ENCODE measurements around the gene DCST1.

The DCST1 gene

DNA sequence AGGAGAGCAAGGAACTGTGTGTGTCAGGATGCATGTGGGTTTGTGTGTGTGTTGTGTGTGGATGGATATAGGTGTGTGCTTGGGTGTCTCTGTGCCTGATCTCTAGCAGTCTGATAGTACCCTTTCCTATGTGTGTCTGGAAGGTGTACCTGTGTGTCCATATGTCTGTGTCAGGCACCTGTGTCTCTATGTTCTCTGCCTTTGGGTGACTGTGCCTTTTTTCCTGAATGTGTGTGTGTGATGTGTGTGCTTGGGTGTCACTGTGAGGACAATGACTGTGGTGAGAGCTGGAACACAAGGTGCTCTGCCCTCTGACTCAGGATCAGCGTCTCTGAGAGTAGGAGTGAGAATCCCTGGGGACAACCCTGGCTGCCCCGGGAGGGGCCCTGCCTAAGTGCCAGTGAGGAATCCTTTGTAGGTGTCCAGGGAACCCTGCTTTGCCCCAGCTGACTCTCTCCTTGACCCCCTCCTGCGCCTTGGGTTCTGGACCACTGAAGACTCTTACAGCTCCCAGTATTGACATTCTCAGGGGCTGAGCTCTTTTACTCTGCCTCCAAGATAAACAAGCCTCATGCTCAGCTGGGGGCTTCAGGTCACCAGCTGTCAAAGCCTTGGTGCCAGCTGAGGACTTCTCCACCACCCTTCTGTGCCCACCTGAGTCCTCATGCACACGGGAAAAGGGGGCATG lies 44.3 kb downstream of the DCST1 start:
- DNase-seq: peak; percentile 39

DNA sequence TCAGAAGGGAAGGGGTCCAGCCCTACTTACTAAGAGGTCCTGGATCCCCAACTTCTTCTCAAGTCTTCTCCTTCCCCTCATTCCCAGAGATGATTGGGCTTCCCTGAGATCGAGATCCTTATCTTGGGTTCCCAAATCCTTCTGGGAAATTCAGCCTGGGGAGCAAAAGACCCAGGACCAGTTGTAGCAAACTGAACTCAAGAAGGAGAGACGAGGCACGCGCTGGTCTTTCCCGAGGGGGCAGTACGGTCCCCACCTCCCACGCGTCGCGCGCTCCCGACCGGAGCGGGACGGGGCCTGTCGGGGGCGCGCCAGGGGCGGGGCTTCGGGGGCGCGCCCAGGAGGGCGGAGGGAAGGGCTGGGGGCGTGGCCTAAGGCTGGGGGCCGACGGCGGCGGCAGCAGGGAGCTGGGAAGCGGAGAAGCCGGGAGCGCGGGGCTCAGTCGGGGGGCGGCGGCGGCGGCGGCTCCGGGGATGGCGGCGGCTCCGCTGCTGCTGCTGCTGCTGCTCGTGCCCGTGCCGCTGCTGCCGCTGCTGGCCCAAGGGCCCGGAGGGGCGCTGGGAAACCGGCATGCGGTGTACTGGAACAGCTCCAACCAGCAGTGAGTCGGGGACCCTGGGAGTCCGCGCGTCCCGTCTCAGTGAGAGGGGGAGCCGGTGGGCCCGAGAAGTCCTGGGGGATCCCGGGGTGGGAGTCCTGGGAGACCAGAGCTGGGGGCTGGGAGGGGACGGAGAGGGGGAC lies 45.0 kb downstream of the DCST1 start, which contains the start of gene EFNA3:
Gene EFNA3 (plus strand): TSS at position 369 of the 741 bp plus-strand sequence. CDS start 105 bp downstream, at position 474.
- DNase-seq: peak; percentile 93

DNA sequence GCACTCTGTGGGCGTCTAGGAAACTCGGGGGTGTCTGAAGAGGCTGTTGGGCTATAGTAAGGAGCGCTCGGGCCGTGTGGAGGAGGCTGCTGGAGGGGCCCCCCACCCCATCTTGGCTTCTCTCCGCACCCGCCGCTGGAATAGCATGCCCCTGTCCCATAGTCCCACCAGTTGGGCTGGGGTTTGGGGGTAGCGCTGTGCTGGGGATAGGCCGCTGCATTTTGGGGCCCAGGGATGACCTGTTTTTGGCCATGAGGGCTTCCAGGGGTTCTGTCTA lies 45.5 kb downstream of the DCST1 start:
- DNase-seq: no peak

DNA sequence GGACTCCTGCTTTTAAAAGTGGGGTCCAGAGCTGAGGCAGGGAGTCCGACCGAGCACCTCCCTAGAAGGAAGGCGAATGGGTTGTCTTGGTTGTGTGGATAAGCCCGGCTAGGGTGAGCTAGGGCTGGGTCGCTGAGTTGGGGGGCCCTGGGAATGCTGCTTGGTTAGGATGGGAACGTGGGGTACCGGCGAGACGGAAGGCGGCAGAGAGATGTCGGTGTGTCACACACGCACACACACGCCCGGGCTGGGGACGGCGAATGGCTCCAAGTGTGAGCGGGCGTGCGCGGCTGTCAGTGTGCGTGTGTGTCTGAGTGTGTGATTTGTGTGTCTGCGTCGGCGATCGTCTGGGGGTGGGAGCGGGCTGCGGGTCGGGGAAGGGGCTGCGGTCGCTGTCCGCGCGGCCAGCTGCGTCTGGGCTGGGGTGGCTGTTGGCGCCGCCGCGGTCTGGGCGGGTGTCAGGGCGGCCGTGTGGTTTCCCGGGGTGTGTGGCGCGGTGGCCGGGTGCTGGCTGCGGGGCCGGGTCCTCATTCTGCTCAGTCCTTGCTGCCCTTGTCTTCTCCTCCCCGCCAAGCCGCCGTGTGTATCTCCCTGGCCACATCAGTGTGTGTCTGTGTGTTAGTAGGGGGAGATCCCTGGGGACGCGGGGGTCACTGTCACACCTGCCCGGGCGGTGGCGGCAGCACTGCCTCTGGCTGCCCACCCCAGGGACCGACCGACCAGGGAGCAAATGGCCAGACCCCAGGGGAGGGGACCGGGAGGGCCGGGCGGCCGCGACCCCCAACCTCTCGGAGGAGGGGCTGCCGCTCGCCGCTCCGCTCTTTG lies 46.1 kb downstream of the DCST1 start:
- DNase-seq: peak; percentile 54

DNA sequence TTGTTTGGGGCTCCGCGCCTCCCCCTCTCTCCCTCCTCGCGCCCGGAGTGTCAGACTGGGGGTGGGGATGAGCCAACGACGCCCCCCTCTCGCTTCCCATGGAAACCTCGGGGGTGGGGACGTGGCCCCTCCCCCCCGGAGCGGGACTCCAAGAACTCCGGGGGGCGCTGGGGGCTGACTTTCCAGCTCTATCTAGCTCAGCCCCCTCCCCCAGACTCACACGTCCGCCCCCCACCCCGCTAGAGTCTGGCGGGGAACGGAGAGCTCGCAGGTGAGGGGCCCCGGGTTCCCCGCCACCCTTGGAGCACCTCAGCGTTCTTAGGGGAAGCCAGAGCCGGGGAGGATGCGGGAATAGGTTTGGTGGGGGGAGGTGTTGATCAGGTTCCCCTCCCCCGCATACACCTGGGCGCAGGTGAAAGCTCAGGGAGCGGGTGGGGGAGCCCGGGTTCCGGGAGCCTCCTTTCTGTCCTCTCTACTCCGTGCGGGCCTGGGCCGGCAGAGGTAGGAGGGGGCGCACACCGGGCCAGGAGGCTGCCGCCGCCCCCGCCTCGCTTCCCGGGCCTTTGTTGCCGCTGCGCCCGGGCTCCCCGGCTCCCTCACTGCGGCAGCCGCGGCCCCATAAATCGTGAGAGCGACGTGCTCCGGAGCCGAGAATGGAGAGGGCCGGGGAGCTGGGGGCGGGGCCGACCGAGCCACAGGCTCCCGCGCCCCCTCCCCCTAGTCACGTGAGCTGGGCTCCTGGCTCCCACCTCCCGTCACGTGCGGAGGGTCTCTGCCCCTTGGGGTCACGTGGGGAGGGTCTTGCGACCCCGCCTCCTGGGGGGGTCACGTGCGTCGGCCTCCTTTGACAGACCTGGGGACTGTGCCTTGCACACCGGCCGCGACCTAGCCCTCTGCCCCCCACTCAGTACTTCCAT lies 46.9 kb downstream of the DCST1 start:
- DNase-seq: peak; percentile 98

DNA sequence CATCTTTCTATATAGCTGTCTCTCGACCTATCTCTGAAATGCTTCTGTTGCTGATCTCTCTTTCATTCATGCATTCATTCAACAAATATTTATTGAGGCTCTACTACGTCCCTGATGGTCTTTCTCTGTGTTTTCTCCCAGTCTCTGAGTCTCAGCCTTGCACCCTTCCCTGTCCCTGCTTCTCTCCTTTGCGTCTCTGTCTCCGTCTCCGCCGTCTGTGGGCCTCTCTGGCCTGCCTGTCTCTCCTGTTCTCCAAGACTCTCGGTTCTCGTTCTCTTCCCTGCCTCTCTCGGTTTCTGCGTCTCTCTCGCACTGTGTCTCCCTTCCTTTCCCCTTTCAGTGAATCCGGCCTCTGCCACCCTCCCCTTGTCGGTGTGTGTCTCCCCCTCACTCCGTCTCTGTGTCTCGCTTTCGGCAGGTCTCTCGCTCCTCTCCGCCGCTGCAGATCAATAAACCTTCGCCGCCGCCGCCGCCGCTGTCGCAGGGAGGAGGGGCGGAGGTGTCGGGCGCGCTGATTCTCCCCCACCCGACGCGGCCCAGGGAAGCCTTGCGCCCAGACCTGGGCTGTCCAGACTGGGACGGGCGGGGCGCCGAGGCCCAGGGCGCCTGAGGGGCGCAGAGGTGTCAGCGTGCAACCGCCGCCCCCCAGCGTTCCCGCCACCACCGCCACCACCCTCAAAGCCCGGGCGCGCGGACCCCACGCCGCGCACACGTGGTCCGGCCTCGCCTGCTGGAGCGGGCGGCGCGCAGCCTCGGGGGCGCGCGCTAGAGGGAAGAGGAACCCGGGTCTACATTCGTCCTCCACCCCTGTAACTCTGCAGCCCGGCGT lies 48.1 kb downstream of the DCST1 start:
- no peak for DNase-seq

DNA sequence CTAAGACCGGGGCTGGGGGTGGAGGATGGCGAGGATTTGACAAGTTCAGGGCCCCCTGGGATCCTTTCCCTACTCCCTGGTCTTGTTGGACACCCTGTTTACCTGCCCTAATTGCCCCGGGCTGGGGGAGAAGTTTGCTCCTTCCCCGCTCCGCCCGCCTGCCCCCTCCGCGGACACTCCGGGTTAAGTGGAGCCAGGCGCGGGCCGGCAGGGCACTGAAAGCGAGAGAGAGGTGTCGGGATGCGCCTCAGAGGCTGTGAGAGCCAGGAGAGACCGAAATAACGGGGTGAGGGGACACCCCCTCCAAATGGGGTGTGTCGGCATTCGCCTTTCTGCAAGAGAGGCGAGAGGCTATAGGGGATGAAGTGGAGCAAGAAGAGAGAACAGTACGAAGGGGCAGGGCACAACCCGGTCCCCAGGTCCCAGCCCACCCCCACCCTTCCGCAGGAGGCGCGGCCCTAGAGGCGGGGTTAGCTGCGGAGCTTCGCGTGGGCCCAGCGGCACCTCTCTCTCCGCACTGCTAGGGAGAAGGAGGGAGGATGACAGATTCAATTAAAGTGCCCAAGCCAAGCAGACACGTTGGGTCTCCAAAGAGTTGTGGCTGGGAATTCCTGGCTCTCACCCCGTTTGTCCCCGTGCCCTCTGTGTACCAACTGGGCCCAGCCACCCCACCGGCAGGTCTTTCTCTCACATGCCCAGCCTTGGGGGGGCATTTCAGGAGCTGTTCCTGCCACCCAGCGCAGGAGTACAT lies 48.9 kb downstream of the DCST1 start:
- DNase-seq: no peak

DNA sequence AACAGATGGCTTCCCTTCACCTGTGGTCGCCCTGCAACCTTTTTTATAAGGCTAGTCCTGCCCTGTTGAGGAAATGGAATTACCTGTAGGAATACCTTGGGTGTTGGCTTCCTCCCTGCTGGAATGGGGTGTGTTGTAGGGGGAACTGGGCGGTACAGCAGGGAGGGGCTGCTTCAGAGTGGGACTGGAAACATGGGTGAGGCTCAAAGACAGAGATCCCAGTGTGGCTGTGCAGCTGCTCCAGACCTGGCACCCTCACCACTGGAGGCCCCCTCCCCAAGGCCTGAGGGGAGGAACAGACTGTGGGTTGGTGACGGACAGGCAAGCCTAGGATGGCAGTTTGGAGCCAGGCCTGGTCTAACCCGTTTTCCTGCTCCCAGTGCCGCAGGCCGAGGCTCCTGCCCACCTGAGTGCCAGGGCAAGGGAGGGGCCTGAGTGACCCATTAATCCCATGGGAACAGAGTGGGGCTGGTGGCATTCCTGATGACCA lies 49.5 kb downstream of the DCST1 start:
- no peak for DNase-seq

DNA sequence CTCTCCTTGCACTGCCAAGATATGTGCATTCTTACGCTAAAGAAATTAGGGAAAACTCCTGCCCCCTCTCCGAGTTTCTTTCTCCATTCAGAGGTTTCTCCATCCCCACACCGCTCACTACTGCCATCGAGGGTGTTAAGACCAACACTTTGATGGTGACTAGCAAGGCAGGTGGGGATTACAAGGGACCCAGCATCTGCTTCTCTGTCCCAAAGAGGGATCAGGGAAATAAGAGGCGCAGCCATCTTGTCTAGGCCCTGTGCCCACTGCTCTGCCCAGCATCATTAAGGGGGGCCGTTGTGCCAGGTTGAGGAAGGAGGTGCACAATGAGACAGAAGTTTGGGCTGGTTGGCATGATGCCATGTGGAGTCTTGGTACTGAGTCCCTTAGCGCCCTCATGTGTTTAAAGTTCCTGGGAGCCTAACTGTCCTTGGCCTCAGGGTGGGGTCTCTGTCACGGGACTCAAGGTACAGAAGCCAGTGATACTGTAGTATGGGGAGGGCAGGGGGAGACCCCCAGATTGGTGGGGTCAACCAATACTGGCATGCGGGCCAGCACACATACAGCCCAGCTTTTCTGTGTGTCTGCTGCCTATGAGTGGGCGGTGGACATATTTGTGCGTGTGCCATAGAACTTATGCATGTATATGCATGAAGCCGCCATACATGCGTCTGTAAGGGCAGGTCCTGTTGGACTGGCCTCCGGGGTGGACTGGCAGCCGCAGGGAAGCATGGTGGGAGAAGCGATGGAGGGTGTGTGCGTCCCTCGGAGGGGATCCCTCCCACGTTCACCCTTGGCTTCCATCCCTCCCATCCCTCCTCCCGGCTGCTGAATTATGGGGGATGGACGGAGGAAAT lies 50.5 kb downstream of the DCST1 start:
- peak; percentile 75 for DNase-seq

DNA sequence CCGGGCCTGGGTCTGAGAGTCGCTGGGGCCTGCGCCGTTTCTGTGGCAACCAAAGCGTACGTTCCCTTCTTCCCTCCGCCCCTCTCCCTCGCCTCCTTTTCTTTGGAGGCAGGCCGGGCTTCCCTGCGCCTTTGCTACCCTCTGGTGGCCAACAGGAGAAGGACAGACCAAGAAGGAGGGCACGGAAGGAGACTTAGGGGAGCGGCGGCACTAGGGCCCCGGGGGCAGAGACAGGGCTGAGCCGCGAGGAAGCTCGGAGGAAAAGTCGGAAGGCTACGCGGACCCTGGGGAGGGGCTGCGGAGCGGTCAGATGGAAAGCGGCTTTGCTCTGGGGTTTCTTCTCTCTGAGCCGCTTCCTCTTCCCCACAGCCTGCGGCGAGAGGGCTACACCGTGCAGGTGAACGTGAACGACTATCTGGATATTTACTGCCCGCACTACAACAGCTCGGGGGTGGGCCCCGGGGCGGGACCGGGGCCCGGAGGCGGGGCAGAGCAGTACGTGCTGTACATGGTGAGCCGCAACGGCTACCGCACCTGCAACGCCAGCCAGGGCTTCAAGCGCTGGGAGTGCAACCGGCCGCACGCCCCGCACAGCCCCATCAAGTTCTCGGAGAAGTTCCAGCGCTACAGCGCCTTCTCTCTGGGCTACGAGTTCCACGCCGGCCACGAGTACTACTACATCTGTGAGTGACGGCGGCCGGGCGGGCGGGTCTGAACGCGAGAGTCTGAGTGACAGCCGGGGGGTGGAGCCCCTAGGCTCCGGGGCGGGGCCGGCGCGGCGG lies 51.3 kb downstream of the DCST1 start:
- peak; percentile 99 for DNase-seq

DNA sequence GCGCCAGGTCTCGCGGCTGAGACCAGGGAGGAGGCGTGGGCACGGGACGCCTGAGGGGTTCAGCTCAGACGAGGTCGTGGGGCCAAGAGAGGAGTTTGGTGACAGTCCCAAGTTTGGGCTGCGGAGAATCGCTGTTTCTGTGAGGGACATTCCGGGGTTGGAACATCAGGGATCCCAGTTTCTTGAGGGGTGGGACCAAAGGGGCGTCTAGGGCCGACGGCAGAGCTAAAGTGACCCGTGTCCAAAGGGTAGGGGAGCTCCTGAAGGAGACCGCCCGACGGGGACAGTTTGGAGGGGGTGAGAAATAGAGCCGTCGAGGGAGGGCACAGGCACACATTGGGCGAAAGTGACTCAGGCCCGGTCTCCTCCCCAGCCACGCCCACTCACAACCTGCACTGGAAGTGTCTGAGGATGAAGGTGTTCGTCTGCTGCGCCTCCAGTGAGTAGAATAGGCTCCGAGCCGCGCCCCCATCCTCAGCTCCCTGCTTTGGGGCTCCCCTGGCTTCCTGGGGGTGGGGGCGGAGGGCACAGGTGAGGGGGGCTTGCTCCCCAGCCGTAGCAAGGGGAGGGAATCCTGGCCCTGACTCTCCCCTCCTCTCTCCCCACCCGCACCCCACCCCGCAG lies 52.0 kb downstream of the DCST1 start:
- DNase-seq: peak; percentile 77

DNA sequence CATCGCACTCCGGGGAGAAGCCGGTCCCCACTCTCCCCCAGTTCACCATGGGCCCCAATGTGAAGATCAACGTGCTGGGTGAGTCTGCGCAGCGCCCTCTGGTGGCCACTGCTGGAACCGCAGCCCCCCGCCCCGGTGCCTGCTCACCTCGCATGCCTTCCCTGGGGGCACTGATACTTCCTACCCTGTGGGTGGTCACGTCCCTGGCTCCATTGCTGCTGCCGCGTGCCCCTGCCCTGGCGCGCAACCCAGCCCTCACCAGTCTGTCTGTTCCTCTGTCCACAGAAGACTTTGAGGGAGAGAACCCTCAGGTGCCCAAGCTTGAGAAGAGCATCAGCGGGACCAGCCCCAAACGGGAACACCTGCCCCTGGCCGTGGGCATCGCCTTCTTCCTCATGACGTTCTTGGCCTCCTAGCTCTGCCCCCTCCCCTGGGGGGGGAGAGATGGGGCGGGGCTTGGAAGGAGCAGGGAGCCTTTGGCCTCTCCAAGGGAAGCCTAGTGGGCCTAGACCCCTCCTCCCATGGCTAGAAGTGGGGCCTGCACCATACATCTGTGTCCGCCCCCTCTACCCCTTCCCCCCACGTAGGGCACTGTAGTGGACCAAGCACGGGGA lies 52.6 kb downstream of the DCST1 start:
- peak; percentile 86 for DNase-seq

DNA sequence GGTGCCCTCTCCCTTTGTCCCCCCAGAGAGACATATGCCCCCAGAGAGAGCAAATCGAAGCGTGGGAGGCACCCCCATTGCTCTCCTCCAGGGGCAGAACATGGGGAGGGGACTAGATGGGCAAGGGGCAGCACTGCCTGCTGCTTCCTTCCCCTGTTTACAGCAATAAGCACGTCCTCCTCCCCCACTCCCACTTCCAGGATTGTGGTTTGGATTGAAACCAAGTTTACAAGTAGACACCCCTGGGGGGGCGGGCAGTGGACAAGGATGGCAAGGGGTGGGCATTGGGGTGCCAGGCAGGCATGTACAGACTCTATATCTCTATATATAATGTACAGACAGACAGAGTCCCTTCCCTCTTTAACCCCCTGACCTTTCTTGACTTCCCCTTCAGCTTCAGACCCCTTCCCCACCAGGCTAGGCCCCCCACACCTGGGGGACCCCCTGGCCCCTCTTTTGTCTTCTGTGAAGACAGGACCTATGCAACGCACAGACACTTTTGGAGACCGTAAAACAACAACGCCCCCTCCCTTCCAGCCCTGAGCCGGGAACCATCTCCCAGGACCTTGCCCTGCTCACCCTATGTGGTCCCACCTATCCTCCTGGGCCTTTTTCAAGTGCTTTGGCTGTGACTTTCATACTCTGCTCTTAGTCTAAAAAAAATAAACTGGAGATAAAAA lies 53.4 kb downstream of the DCST1 start:
- DNase-seq: no peak

DNA sequence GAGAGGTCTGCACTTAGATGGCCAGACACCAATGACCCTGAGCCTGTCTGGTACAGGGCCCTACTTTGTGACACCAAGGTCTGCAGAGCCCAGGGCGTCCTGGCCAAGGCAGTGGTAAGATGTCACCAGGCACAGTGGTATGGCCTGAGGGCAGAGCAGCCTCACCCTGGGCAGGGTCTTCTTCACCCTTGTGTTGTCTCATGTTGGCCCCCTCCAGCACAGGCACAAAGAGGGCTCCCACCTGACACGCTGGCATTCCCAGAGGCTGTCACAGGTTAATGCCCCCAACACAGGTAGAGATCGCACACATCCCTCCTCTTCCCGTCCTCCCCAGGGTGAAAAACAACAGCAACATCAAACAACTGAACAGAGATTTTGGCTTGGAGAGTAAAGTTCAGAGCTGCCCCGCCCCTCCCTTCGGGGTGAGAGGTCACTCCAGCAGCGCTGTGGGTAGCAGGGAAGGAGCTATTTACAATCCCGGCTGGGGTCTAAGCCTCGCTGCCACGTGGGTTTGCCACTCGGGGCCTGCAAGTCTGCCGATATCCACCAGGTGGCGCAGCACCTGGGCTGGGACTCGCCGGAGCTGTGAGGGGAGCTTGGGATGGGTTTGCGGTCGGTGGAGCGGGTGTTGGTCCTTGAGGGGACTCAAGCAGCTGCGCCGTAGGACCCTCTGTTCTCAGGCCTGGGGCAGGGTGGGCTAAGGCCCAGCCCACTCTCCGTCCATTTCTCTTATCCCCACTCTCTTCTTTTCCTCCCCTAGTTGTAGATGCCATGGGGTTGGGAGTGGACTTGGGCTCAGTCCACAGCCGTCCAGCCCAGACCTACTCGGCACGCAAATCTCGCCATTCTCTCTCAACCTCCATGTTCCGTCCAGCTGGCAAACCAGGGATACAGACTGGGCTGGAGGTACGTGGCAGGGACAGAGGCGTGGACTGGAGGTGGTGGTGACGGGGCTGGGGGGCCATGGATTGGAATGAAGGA lies 57.7 kb downstream of the DCST1 start:
- peak; percentile 90 for DNase-seq

DNA sequence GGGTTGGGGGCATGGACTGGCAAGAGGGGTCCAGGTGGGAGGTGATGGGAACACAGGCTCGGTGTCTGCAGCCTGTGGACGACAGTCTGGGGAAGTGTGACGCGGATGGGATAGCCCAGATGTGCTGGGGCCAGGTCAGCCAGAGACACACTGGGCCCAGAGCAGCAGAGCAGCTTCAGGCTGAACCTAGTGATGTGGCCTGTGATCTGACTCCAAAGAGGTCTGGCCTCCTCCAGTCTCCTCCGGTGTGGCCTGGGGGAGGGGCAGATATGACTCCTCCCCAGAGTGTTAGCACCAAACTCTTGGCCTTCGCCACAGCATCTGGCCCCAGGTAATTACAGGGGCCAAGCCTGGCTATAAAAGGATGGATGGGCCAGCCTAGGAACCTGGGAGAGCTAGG lies 58.5 kb downstream of the DCST1 start:
- no peak for DNase-seq

DNA sequence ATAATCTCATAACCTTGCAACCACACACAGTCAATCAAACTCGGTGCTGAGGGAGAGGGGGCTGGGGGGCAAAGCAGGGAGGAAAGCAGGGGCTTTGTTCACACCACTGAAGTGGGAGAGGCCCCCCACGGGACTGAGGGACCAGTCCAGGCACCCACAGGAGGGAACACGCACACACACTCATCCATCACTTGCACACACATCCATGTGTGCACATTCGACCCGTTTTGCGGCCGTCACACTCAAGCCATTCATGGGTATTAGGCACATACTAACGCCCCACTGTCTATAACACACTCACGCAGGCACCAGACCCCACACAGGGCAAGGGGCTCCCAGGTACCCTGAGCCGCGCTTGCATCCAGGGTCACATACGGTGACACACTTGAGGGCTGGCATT lies 59.0 kb downstream of the DCST1 start:
- DNase-seq: no peak

All from NCI-H345 (cell line).